SW 1271 (cell line): Measurements from ENCODE around the gene TMEM223.
"Not testable (repeated sequence)": the region's sequence is repeated elsewhere in the genome, so short reads cannot be mapped to it uniquely, and the experiment has no call there.

ENCODE experiments used
- DNase-seq, 2 experiments: peaks; one replicate each; lab custom pipeline; 2025; lab: John Stamatoyannopoulos, UW

Gene TMEM223

GRCh38 chr11:62791501-62792201, at the start of gene TMEM223:
TMEM223 (minus strand) TSS chr11:62792006; CDS start chr11:62791994, 12 bp downstream.
- DNase-seq: peak; percentile 55 to 78

- DNase-seq: peak; percentile 98
Measured at GRCh38 chr11:62840721-62841360, 49.0 kb upstream of the TMEM223 start.

GRCh38 chr11:62839050-62839945, 47.5 kb upstream of the TMEM223 start, which contains the start of gene WDR74:
WDR74 (minus strand) TSS chr11:62839590; CDS start chr11:62839570, 20 bp downstream.
- DNase-seq: peak; percentile 65 to 86

- no peak for DNase-seq
Measured at GRCh38 chr11:62835336-62835735, 43.5 kb upstream of the TMEM223 start.

- no peak for DNase-seq
Measured at GRCh38 chr11:62832336-62833234, 40.8 kb upstream of the TMEM223 start, which contains the start of gene TEX54. TEX54 (minus strand) TSS chr11:62832841.

GRCh38 chr11:62831520-62832335, 39.9 kb upstream of the TMEM223 start, which contains the start of gene STX5:
STX5 (minus strand) TSS chr11:62832051; CDS start chr11:62831243, 808 bp downstream.
- peak; percentile 92 to 98 for DNase-seq

GRCh38 chr11:62830904-62831519, 39.2 kb upstream of the TMEM223 start:
- no peak for DNase-seq

GRCh38 chr11:62828130-62828529, 36.3 kb upstream of the TMEM223 start:
- not testable (repeated sequence) for DNase-seq

GRCh38 chr11:62823677-62824076, 31.9 kb upstream of the TMEM223 start:
- DNase-seq: no peak

- no peak for DNase-seq
Measured at GRCh38 chr11:62817129-62817528, 25.3 kb upstream of the TMEM223 start.

GRCh38 chr11:62816557-62816956, 24.8 kb upstream of the TMEM223 start:
- no peak for DNase-seq

GRCh38 chr11:62811659-62812058, 19.9 kb upstream of the TMEM223 start:
- no peak for DNase-seq

- no peak for DNase-seq
Measured at GRCh38 chr11:62810748-62811147, 18.9 kb upstream of the TMEM223 start.

- DNase-seq: no peak
Measured at GRCh38 chr11:62806611-62807121, 14.9 kb upstream of the TMEM223 start.

- DNase-seq: no peak
Measured at GRCh38 chr11:62805961-62806441, 14.2 kb upstream of the TMEM223 start.

GRCh38 chr11:62805076-62805892, 13.5 kb upstream of the TMEM223 start, which contains the start of gene NXF1:
NXF1 (minus strand) TSS chr11:62805440; CDS start chr11:62805356, 84 bp downstream.
- peak; percentile 55 to 91 for DNase-seq

GRCh38 chr11:62804310-62805075, 12.7 kb upstream of the TMEM223 start:
- DNase-seq: peak in 1 of 2 experiments; percentile 11

GRCh38 chr11:62801071-62801470, 9.3 kb upstream of the TMEM223 start:
- DNase-seq: no peak
